Keratinocyte (primary cell): ENCODE measurements around the gene HOXC11. TPM values are rescaled to one million over a fixed set of nuclear protein-coding genes. Genes with fewer than 3 reads are reported as not detected.

Experiments used
- DNase-seq: peaks from one replicate; pipeline ENCODE4 v3.0.0-alpha.2; 2011; ENCODE audit warnings: low read depth, missing footprints, low spot score
- FAIRE-seq: peaks from 2 replicates; lab custom pipeline; 2011; peaks lifted over from hg19 to GRCh38; lab: Jason Lieb, UNC
- H2AFZ ChIP-seq: 2 replicates; pipeline ENCODE4 v1.6.0; 2012; ENCODE audit warnings: low read length, control low read depth, inconsistent platforms; ENCODE audit not compliant: control insufficient read depth
- H3K27ac ChIP-seq: 2 replicates; pipeline ENCODE4 v1.5.1; 2011; ENCODE audit warnings: low read length; ENCODE audit not compliant: control insufficient read depth, insufficient read depth
- H3K27me3 ChIP-seq: 3 replicates; pipeline ENCODE4 v1.6.0; 2011; ENCODE audit warnings: low read length; ENCODE audit not compliant: control insufficient read depth, insufficient read depth; ENCODE audit errors: extremely low read depth
- H3K36me3 ChIP-seq, 2 experiments: 2 replicates in 1 of 2; 3 replicates in 1 of 2; pipeline ENCODE4 v1.5.1; 2011; ENCODE audit warnings: low read length in 2 of 2, mild to moderate bottlenecking in 1 of 2; ENCODE audit not compliant: control insufficient read depth in 2 of 2, insufficient read depth in 2 of 2; ENCODE audit errors: extremely low read depth in 1 of 2
- H3K4me1 ChIP-seq: 3 replicates; pipeline ENCODE4 v1.5.1; 2011; ENCODE audit warnings: low read length; ENCODE audit not compliant: control insufficient read depth, insufficient read depth; ENCODE audit errors: extremely low read depth
- H3K4me2 ChIP-seq: 3 replicates; pipeline ENCODE4 v1.6.0; 2011; ENCODE audit warnings: low read depth, low read length; ENCODE audit not compliant: control insufficient read depth, insufficient read depth; ENCODE audit errors: extremely low read depth
- H3K4me3 ChIP-seq, 3 experiments: fragments of 200-600 bp in 1 of 3; sonication (generic) in 1 of 3; 2 replicates in 2 of 3; 3 replicates in 1 of 3; pipeline ENCODE4 v1.5.1; 2011 to 2016; ENCODE audit warnings: low read length in 3 of 3, mild to moderate bottlenecking in 3 of 3, control low read depth in 2 of 3, inconsistent platforms in 1 of 3, low read depth in 1 of 3, mixed read lengths in 1 of 3, mixed run types in 1 of 3, moderate library complexity in 1 of 3; ENCODE audit not compliant: control insufficient read depth in 2 of 3, insufficient read depth in 2 of 3; ENCODE audit errors: extremely low read depth in 1 of 3
- H3K79me2 ChIP-seq: 2 replicates; pipeline ENCODE4 v1.6.0; 2012; ENCODE audit warnings: low read length; ENCODE audit not compliant: control insufficient read depth, insufficient read depth
- H3K9ac ChIP-seq: 3 replicates; pipeline ENCODE4 v1.6.0; 2011; ENCODE audit warnings: low read length; ENCODE audit not compliant: control insufficient read depth, insufficient read depth; ENCODE audit errors: extremely low read depth
- H3K9me1 ChIP-seq: 3 replicates; pipeline ENCODE4 v1.6.0; 2011; ENCODE audit warnings: low read length; ENCODE audit not compliant: control insufficient read depth, insufficient read depth; ENCODE audit errors: extremely low read depth
- H3K9me3 ChIP-seq: 2 replicates; pipeline ENCODE4 v1.5.1; 2012; ENCODE audit warnings: low read depth, low read length; ENCODE audit not compliant: control insufficient read depth
- H4K20me1 ChIP-seq: 3 replicates; pipeline ENCODE4 v1.6.0; 2011; ENCODE audit warnings: low read length; ENCODE audit not compliant: control insufficient read depth, insufficient read depth; ENCODE audit errors: extremely low read depth
- EZH2 ChIP-seq: IDR thresholded peaks from one replicate; pipeline ENCODE4 v1.6.1; 2012; ENCODE audit warnings: inconsistent platforms, mild to moderate bottlenecking, low read length, moderate library complexity
- dilution Hi-C: fragments of 300-500 bp; cut with MboI; formaldehyde crosslinking; loops from one replicate; pipeline ENCODE4 v1.7.0; 2020; ENCODE audit warnings: low sequenced_read_pairs; ENCODE audit not compliant: extremely low pct_ligation_motif_present
- polyA plus RNA-seq, 5 experiments: library from polyadenylated mRNA; depleted of rRNA in 3 of 5; stranded (reverse) in 3 of 5; stranded (forward) in 1 of 5; unstranded in 1 of 5; fragments of >200 nt; gene quantifications; 1 replicate in 1 of 5; 2 replicates in 3 of 5; 3 replicates in 1 of 5; pipeline versions ENCODE4 v1.2.1 to v1.2.3, GENCODE V29; 2011 to 2012; ENCODE audit warnings: missing spikeins in 2 of 5, low read depth in 1 of 5, low replicate concordance in 1 of 5
- TF ChIP-seq, protein P1 (sequence below), 3 experiments: IDR thresholded peaks in 1 of 3; conservative IDR thresholded peaks in 1 of 3; optimal IDR thresholded peaks in 1 of 3; 2 replicates in 2 of 3; 3 replicates in 1 of 3; pipeline versions ENCODE3 to v1.5.1; 2011; ENCODE audit warnings: low read length in 3 of 3, mild to moderate bottlenecking in 3 of 3, moderate library complexity in 2 of 3, control low read depth in 1 of 3, inconsistent platforms in 1 of 3; ENCODE audit not compliant: insufficient read depth in 2 of 3; ENCODE audit errors: extremely low read depth in 1 of 3

Gene HOXC11
- polyA plus RNA-seq, 1 donor (not counting 4 experiments of a cell fraction or from before 2014, with no cell fraction given), result 1.6 TPM

GRCh38 chr12:54000116-54001114 is 27.5 kb downstream of the HOXC11 start, which contains the start of gene HOXC9:
HOXC9 (plus strand) TSS chr12:54000161; CDS start chr12:54000189, 28 bp downstream.
- peak within 1 kb of the TSS; percentile 98 for H3K9ac ChIP-seq
- no peaks in the 10 kb centered on the region for H3K9me1 ChIP-seq
- H3K27me3 ChIP-seq, result no peaks in the 10 kb centered on the region
- peak within 1 kb of the TSS; percentile 64 for H2AFZ ChIP-seq
- TF ChIP-seq, protein P1, sequence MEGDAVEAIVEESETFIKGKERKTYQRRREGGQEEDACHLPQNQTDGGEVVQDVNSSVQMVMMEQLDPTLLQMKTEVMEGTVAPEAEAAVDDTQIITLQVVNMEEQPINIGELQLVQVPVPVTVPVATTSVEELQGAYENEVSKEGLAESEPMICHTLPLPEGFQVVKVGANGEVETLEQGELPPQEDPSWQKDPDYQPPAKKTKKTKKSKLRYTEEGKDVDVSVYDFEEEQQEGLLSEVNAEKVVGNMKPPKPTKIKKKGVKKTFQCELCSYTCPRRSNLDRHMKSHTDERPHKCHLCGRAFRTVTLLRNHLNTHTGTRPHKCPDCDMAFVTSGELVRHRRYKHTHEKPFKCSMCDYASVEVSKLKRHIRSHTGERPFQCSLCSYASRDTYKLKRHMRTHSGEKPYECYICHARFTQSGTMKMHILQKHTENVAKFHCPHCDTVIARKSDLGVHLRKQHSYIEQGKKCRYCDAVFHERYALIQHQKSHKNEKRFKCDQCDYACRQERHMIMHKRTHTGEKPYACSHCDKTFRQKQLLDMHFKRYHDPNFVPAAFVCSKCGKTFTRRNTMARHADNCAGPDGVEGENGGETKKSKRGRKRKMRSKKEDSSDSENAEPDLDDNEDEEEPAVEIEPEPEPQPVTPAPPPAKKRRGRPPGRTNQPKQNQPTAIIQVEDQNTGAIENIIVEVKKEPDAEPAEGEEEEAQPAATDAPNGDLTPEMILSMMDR (optimal IDR thresholded peaks at IDR 0.05 in 1 of 3, IDR thresholded peaks at IDR 0.05 in 1 of 3, conservative IDR thresholded peaks at IDR 0.05 in 1 of 3; ENCODE audit: extremely low read depth in 1 of 3, insufficient read depth in 2 of 3, low read length in 3 of 3), result no peak
- no peak for TF ChIP-seq EZH2
- DNase-seq (no peak), FAIRE-seq (no peak)
- H3K4me3 ChIP-seq, result peak within 1 kb of the TSS; percentile 80 to 96 (median 82)
- peak within 1 kb of the TSS; percentile 94 for H3K4me2 ChIP-seq
- peak within 1 kb of the TSS; percentile 96 for H3K27ac ChIP-seq
- peaks cover 2 to 6% of the 10 kb centered on the region in 2 experiments for H3K36me3 ChIP-seq
- dilution Hi-C loops, result no loop called here
- H3K79me2 ChIP-seq, result peaks cover 63% of the 10 kb centered on the region
- H3K4me1 ChIP-seq, result peaks cover 32% of the 10 kb centered on the region
- H4K20me1 ChIP-seq, result no peaks in the 10 kb centered on the region
- no peaks in the 10 kb centered on the region for H3K9me3 ChIP-seq

- Histone ChIP-seq H3K4me2 (peak overlapping the region; percentile 94), H3K27ac (no peak overlapping the region), H3K4me1 (peaks cover 32% of the 10 kb centered on the region), H3K36me3 (peaks cover 2 to 6% of the 10 kb centered on the region in 2 experiments), H3K4me3 (peak overlapping the region in 1 of 3 experiments; percentile 82), H3K27me3 (no peaks in the 10 kb centered on the region), H4K20me1 (no peaks in the 10 kb centered on the region), H3K9ac (no peak overlapping the region), H2AFZ (no peak overlapping the region), H3K9me1 (no peaks in the 10 kb centered on the region), H3K9me3 (no peaks in the 10 kb centered on the region), H3K79me2 (peaks cover 55% of the 10 kb centered on the region)
- no peak for DNase-seq
- no peak for TF ChIP-seq EZH2
- TF ChIP-seq, protein P1 (optimal IDR thresholded peaks at IDR 0.05 in 1 of 3, IDR thresholded peaks at IDR 0.05 in 1 of 3, conservative IDR thresholded peaks at IDR 0.05 in 1 of 3; ENCODE audit: extremely low read depth in 1 of 3, insufficient read depth in 2 of 3, low read length in 3 of 3), result no peak
- no peak for FAIRE-seq
- dilution Hi-C loops, result no loop called here
Measured at GRCh38 chr12:54001283-54002187, 28.6 kb downstream of the HOXC11 start.
